IPS DF 4.7 (cell line): Measurements from ENCODE around the gene HMCN2.

Source experiments
- DNase-seq: peaks from one replicate; pipeline ENCODE4 v3.0.0-alpha.2; 2013; ENCODE audit warnings: low spot score; ENCODE audit errors: extremely low read depth

Gene HMCN2

DNA sequence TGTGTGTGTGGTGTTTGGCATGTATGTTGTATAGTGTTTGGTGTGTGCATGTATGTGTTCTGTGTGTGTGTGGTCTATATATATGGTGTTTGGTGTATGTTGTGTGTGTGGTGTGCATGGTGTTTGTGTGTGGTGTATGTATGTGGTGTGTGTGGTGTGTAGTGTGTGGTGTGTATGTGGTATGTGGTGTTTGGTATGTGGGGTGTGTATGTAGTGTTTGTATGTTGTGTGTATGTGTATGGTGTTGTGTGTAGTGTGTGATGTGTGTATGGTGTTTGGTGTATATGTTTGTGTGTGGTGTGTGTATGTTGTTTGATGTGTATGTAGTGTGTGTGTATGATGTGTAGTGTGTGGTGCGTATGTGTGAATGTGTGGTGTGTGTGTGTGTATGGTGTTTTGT is 78.8 kb downstream of the HMCN2 start:
- DNase-seq: no peak

- DNase-seq: no peak
Observed at GRCh38 chr9:130345009-130345896, 79.7 kb downstream of the HMCN2 start.

- no peak for DNase-seq
Observed at GRCh38 chr9:130345897-130346385, 80.4 kb downstream of the HMCN2 start.

GRCh38 chr9:130346431-130346830 is 80.9 kb downstream of the HMCN2 start:
- no peak for DNase-seq

DNA sequence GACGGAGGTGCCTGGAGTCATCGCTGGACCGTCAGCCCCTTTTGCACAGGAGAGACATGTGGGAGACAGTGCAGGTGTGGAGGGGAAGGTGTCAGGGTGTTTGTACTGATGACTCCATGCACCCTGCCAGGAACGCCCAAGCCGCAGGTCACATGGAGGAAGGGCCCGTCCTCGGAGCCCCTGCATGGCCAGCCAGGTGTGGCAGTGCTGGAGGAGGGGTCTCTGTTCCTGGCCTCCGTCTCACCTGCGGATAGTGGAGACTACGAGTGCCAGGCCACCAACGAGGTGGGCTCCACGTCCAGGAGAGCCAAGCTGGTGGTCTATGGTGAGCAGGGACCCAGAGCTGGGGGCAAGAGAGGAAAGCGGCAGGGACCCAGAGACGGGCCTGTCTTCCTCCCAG is 81.5 kb downstream of the HMCN2 start:
- no peak for DNase-seq

GRCh38 chr9:130347931-130348330 is 82.4 kb downstream of the HMCN2 start:
- DNase-seq: no peak

DNA sequence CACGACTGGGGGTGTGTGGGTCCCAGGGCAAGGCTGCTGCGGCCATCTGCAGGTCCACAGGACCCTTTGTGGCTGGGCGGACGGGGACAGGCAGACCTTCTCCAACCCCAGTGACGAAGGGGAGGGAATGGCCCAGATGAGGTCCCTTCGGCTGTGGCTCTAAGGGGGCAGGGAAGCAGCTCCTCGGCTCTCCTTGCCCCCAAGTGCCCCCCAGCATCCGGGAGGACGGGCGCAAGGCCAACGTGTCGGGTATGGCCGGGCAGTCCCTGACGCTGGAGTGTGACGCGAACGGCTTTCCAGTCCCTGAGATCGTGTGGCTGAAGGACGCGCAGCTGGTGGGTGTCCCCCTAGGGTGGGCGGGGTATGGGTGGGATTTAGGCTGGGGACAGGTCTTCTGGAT is 82.8 kb downstream of the HMCN2 start:
- DNase-seq: no peak

DNA sequence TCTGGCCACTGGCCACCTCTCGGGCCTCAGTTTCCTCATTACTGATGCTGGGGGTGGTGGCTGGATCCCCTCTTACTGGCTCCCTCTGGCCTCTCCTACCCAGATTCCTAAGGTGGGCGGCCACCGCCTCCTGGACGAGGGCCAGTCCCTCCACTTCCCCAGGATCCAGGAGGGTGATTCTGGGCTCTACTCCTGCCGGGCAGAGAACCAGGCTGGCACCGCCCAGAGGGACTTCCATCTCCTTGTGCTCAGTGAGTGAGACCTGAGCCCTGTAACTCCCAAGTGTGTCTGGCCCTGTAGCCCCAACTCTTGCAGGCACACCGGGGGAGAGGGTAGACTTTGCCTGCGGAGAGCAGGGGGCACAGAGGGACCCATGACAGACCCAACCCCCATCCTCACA is 83.3 kb downstream of the HMCN2 start:
- DNase-seq: no peak

DNA sequence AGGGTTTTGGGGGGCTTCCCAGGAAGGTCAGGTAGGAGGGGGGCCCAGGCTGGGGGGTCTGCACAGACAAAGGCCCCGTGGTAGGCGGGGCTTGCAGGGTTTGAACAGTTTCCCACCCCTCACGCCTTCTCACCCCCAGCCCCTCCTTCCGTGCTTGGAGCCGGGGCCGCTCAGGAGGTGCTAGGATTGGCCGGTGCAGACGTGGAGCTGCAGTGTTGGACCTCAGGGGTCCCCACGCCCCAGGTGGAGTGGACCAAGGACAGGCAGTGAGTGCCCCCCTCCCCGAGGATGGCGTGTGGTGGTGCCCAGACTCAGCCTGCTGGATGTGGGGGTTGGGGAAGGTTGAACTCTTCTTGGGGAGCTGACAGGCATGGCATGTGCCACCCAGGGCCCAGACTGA is 83.8 kb downstream of the HMCN2 start:
- DNase-seq: no peak

- DNase-seq: no peak
Observed at GRCh38 chr9:130351343-130351742, 85.8 kb downstream of the HMCN2 start.

GRCh38 chr9:130352081-130352480 is 86.5 kb downstream of the HMCN2 start:
- DNase-seq: no peak

DNA sequence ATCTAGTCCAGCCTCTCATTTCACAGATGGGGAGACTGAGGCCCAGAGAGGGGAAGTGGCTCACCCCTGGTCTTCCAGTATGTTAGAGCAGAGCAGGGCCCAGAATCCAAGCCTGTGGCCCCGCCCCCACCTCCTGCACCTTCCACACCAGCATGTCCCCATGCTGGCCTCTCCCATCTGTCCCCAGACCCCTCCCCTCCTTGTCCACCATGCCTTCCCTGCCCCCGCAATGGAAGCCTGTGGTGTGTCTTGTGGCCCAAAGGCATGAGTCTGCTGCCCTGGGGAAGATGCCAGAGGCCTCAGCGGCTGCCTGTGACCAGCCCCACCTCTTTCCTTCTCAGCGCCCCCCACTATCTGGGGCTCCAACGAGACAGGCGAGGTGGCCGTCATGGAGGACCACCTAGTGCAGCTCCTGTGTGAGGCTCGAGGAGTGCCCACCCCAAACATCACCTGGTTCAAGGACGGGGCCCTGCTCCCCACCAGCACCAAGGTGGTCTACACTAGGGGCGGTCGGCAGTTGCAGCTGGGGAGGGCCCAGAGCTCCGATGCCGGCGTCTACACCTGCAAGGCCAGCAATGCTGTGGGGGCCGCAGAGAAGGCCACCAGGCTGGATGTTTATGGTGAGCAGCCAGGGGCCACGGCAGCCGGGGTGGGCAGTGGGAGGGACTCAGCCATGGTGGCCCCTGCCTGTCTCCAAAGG is 87.2 kb downstream of the HMCN2 start:
- DNase-seq: no peak

DNA sequence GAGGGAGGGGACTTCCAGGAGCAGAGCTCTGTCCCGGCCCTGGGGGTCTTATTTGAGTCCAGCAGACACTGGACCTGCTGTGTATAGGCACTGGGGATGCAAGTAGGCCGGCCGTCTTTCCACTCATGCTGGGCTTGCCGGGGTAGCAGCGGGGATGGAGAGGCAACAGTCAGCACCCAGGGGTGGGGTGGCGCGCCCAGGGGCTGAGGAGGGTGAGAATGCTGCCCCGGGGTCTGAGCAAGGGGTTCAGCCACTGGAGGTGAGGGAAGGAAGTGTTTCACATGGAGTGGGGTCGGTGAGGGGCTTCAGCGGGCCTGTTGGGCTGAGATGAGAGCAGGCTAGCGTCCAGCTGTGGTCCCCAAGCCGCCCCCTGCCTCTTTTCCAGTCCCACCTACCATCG is 88.8 kb downstream of the HMCN2 start:
- DNase-seq: no peak

GRCh38 chr9:130354806-130355205 is 89.2 kb downstream of the HMCN2 start:
- DNase-seq: no peak

DNA sequence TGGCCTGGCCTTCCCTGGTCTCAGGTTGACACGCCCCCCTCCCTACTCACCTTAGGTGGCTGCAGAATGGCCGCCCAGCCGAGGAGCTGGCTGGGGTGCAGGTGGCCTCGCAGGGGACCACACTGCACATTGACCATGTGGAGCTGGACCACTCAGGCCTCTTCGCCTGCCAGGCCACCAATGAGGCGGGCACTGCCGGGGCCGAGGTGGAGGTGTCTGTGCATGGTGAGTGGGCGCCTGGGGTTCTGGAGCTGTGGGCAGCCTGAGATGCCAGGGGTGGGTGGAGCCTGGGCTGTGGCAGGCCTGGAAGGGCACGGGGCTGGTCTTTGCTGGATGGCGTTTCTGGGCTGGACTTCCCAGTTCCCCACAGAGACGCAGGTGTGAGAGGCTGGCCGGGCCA is 90.5 kb downstream of the HMCN2 start:
- no peak for DNase-seq

GRCh38 chr9:130356877-130357584 is 91.5 kb downstream of the HMCN2 start:
- no peak for DNase-seq

DNA sequence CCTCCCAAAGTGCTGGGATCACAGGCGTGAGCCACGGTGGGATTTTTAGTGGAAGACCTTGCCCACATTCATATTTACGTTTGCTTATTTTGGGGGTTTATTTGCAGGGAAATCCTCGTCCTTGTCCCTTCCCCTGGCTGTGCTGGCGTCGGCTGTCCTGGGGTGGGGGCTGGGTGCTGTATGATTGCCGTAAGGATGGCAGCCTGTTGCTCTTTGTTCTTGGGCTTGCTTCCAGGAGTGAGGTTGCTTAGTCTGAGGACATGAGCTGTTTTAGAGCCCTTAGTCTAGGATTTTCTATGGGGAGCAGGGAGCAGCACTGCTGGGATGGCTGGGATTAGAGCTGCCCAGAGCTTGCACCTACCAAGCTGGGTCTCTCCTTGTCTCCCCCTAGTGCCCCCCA is 93.4 kb downstream of the HMCN2 start:
- DNase-seq: no peak

DNA sequence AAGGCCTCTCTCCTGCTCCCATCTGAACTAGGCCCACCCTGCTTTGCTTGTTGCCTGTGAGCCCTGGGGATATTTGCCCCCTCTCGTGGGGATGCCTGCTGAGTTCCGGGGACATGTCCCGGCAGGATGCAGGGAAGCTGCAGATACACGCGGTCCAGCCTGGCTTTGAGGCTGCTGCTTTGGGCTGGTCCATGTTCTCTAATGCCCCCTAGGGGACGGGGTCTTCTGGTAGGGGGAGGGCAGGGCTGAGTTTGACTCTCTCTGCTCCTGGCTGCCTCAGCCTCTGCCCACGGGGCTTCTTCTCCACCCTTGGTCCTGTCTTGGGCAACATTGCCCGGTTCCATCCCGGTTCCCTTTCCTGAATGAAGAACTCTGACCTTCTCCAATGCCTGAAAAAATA is 94.3 kb downstream of the HMCN2 start:
- DNase-seq: no peak

GRCh38 chr9:130360672-130361071 is 95.1 kb downstream of the HMCN2 start:
- DNase-seq: no peak

GRCh38 chr9:130361873-130362362 is 96.4 kb downstream of the HMCN2 start:
- DNase-seq: no peak

DNA sequence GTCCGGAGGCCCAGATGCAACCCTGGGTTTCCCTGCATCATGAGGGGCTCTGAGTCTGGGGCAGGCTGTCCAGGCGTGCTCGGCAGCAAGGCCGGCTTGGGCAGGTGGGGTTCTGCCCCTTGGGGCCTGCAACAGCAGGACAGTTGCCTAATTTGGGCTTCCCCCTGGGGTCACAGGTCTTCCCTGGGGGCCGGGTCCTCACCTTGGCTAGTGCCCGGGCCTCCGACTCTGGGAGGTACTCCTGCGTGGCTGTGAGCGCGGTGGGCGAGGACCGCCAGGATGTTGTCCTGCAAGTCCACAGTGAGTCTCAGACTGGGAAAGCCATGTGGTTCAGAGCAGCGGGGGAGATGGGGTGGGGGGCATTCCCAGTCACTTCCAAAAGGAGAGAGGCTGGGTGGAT is 97.1 kb downstream of the HMCN2 start:
- DNase-seq: no peak
